ENCODE data around the gene CLDN24.

Gene CLDN24

DNA sequence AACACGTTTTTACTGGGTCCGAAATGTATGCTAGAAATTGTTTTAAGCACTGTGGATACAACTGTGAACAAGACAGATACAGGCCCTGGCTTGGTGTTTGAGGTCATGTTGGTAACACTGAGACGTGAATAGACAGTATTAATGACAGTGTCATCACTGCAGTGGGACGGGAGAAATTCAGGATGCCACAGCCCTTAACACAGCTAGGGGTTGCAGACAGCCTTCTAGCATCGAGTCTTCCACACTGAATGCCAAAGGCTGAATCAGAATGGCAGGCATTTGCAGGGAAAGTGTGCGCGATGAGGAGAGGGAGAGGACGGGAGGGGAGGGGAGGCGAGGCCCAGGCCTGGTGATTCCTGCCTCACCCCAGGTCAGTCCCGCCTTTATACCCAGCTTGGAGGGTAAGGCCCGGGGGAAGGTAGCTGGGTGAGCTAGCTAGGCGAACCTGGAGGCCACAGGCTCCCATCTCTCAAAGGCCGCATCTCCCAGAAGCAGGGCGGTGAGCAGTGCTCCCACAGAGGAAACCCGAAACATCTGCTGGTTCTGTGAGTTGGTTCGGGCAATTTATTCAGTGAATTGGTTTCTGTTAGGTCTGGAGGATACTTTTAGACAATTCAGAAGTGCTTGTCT is 44.1 kb upstream of the CLDN24 start:
- Histone ChIP-seq H3K27me3 (ENCODE audit: insufficient read depth, poor library complexity, severe bottlenecking) (no peaks in the 10 kb centered on the region), H3K4me3 (replicated peaks; ENCODE audit: insufficient read depth, low read length) (no peak overlapping the region), H3K27ac (replicated peaks) (no peak overlapping the region)
- DNase-seq (ENCODE audit: low read depth in 1 of 2, low spot score in 1 of 2): no peak
- TF ChIP-seq POLR2AphosphoS5 (IDR thresholded peaks at IDR 0.05; ENCODE audit: low read depth): no peak
- TF ChIP-seq, protein P1, sequence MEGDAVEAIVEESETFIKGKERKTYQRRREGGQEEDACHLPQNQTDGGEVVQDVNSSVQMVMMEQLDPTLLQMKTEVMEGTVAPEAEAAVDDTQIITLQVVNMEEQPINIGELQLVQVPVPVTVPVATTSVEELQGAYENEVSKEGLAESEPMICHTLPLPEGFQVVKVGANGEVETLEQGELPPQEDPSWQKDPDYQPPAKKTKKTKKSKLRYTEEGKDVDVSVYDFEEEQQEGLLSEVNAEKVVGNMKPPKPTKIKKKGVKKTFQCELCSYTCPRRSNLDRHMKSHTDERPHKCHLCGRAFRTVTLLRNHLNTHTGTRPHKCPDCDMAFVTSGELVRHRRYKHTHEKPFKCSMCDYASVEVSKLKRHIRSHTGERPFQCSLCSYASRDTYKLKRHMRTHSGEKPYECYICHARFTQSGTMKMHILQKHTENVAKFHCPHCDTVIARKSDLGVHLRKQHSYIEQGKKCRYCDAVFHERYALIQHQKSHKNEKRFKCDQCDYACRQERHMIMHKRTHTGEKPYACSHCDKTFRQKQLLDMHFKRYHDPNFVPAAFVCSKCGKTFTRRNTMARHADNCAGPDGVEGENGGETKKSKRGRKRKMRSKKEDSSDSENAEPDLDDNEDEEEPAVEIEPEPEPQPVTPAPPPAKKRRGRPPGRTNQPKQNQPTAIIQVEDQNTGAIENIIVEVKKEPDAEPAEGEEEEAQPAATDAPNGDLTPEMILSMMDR (IDR thresholded peaks at IDR 0.05; ENCODE audit: insufficient read depth, low read length): no peak
- TF ChIP-seq, protein P2, sequence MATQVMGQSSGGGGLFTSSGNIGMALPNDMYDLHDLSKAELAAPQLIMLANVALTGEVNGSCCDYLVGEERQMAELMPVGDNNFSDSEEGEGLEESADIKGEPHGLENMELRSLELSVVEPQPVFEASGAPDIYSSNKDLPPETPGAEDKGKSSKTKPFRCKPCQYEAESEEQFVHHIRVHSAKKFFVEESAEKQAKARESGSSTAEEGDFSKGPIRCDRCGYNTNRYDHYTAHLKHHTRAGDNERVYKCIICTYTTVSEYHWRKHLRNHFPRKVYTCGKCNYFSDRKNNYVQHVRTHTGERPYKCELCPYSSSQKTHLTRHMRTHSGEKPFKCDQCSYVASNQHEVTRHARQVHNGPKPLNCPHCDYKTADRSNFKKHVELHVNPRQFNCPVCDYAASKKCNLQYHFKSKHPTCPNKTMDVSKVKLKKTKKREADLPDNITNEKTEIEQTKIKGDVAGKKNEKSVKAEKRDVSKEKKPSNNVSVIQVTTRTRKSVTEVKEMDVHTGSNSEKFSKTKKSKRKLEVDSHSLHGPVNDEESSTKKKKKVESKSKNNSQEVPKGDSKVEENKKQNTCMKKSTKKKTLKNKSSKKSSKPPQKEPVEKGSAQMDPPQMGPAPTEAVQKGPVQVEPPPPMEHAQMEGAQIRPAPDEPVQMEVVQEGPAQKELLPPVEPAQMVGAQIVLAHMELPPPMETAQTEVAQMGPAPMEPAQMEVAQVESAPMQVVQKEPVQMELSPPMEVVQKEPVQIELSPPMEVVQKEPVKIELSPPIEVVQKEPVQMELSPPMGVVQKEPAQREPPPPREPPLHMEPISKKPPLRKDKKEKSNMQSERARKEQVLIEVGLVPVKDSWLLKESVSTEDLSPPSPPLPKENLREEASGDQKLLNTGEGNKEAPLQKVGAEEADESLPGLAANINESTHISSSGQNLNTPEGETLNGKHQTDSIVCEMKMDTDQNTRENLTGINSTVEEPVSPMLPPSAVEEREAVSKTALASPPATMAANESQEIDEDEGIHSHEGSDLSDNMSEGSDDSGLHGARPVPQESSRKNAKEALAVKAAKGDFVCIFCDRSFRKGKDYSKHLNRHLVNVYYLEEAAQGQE (IDR thresholded peaks at IDR 0.05; ENCODE audit: insufficient replicate concordance, low read depth): no peak
- no peak for TF ChIP-seq GABPA (IDR thresholded peaks at IDR 0.05; ENCODE audit: low read depth)
- TF ChIP-seq SPI1 (IDR thresholded peaks at IDR 0.05; ENCODE audit: borderline replicate concordance, low read depth): no peak

DNA sequence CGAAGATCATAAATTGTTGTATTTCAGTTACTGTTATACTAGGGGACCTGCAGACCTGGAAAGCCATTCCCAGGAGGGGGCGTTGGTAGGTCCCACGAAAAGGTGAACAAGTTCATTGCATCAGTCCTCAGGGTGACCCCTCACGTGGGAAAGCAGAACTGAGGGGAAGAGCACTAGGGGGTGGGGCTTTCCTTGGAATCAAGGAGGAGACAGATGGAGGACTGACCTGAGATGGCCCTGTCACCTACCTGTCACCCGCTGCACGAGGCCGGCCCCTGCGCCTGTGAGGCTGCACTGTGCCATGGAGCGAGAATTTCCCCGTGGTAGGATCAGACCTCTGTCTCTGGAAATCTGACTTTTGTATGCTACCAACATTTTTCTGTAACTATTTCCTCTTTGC is 41.8 kb upstream of the CLDN24 start:
- no peaks in the 10 kb centered on the region for H3K27me3 ChIP-seq (ENCODE audit: insufficient read depth, poor library complexity, severe bottlenecking)
- no peak overlapping the region for H3K4me3 ChIP-seq (replicated peaks; ENCODE audit: insufficient read depth, low read length)
- DNase-seq (ENCODE audit: low read depth in 1 of 2, low spot score in 1 of 2): no peak
- TF ChIP-seq POLR2AphosphoS5 (IDR thresholded peaks at IDR 0.05; ENCODE audit: low read depth) (no peak), SPI1 (IDR thresholded peaks at IDR 0.05; ENCODE audit: borderline replicate concordance, low read depth) (no peak), GABPA (IDR thresholded peaks at IDR 0.05; ENCODE audit: low read depth) (no peak)
- TF ChIP-seq, protein P1 (IDR thresholded peaks at IDR 0.05; ENCODE audit: insufficient read depth, low read length): no peak
- TF ChIP-seq, protein P2 (IDR thresholded peaks at IDR 0.05; ENCODE audit: insufficient replicate concordance, low read depth): no peak
- no peak overlapping the region for H3K27ac ChIP-seq (replicated peaks)

DNA sequence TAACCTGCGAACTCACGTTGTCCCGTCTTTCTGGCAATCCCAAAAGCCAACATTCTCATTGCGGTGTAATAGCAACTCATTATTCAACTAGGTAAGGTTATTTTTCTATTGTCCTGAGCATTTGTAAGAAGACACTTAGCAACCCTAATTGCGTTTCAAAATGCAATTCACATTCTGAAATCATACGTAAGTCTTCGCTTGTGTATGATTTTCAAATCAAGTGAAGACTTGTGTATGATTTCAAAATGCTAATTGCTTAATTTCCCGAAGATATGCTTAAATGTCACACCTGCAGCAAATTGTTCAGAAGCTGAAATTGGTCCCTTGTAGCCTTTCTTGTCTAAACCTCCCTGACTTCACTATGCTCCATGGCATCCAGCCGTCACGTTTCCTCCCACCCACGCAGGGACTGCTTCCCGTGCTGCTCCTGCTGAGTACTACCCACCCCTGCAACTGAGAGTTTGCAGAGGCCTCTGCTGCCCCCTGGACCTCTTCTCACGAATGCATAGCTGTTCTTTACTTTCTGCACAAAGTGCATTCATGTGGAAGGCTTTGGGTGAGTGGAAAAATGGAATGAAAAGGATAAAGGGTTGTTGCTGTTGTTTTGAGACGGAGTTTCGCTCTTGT is 40.8 kb upstream of the CLDN24 start:
- no peaks in the 10 kb centered on the region for H3K27me3 ChIP-seq (ENCODE audit: insufficient read depth, poor library complexity, severe bottlenecking)
- no peak overlapping the region for H3K27ac ChIP-seq (replicated peaks)
- DNase-seq (ENCODE audit: low read depth in 1 of 2, low spot score in 1 of 2): no peak
- TF ChIP-seq, protein P2 (IDR thresholded peaks at IDR 0.05; ENCODE audit: insufficient replicate concordance, low read depth): no peak
- TF ChIP-seq, protein P1 (IDR thresholded peaks at IDR 0.05; ENCODE audit: insufficient read depth, low read length): no peak
- no peak for TF ChIP-seq GABPA (IDR thresholded peaks at IDR 0.05; ENCODE audit: low read depth)
- no peak for TF ChIP-seq SPI1 (IDR thresholded peaks at IDR 0.05; ENCODE audit: borderline replicate concordance, low read depth)
- no peak for TF ChIP-seq POLR2AphosphoS5 (IDR thresholded peaks at IDR 0.05; ENCODE audit: low read depth)
- no peak overlapping the region for H3K4me3 ChIP-seq (replicated peaks; ENCODE audit: insufficient read depth, low read length)
